Measurements from ENCODE around the gene TBXA2R.
"Not testable (repeated sequence)": the region's sequence is repeated elsewhere in the genome, so short reads cannot be mapped to it uniquely, and the experiment has no call there.

Gene TBXA2R

DNA sequence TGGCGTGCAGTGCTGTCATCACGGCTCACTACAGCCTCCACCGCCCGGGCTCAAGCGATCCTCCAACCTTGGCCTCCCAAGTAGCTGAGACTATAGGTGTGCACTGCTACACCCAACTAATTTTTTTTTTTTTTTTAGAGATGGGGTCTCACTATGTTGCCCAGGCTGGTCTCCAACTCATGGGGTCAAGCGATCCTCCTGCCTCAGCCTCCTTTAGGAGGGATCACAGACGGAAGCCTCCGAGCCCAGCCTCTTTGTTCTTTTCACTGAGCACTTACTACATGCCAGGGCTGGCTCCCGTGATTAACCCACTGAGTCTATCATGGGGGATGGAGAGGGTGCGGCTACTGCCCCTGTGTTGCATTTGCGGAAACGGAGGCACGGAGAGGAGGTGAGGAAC is 32.8 kb upstream of the TBXA2R start:
- no peak for DNase-seq (ENCODE audit: low read depth)

DNA sequence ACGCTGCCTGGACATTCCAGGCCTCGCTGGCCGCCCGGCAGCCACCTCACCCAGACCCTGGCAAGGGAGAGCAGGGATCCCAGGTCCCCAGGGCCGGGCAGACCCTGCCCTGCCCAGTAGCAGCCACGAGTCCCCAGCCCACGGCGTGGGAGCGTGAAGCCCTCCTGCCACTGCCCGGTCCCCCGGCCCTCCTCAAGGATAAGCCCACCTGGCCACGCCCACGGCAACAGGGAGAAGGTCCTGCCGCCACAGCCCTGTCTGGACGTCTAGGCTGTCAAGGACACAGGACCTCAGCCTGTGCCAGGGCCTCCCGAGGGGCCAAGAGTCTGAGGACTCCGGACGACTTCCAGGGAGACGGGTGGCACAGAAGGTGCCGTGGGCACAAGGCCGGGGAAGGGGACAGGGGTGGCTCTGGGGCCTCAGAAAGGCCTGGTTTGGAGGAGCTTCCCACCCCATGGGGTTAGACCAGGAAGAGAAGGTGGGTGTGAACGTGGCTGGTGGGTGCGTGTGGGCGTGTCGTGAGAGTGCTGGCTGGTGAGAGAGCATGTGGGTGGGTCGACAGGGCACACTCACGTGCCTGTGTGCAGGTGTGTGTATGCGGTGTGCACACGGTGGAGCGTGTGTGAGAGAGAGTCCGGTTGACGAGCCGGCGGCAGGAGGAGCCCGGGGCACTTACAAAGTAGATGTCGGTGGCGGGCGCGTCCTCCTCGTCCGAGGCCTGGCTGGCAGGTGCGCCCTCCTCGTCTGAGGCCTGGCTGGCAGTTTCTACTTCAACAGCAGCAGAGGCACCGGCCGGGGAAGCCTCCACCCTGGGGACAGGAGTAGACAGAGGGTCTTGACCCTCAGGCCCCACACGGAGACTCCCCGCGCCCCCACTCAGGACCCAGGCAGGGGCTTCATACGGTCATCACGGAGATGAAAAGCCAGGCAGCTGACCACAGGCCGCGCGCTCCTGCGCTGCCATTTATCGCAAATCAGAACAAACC is 31.8 kb upstream of the TBXA2R start:
- DNase-seq (ENCODE audit: low read depth): no peak

DNA sequence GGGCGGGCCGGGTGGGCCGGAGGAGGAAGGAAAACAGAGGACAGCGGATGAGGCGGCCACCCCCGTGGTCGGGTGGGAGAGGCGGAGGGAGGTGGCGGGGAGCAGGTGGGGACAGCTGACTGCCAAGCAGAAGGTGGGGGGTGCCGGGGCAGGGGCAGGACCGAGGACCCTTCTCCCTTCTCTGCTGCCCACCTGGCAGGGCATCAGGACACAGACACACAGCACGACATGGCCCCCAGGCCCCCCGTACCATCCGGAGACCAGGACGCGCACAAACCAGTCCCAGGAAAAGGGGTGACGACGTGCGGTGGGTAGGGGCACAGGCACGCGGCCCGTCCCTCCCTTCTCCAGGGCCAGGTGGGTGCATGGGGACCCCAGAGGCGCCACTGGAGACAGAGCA is 30.9 kb upstream of the TBXA2R start:
- no peak for DNase-seq (ENCODE audit: low read depth)

DNA sequence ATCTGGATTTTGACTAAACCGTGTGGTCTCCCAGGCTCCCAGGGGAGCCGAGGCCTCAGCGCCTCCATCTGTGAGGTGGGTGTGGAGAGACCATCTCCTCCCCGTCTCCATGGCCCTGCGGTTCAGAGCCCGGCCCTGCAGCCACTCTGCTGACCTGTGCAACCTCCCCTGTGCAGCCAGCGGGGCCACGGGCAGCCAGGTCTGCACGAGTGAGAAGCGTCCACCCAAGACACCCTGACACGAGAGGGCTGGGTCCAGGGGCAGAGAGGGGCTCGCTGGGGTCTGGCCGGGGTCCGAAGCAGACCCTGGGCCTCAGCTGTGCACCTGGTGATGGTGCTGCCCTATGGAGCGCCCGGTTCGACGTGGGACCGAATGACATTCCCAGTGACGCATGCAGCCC is 30.3 kb upstream of the TBXA2R start:
- DNase-seq (ENCODE audit: low read depth): no peak

DNA sequence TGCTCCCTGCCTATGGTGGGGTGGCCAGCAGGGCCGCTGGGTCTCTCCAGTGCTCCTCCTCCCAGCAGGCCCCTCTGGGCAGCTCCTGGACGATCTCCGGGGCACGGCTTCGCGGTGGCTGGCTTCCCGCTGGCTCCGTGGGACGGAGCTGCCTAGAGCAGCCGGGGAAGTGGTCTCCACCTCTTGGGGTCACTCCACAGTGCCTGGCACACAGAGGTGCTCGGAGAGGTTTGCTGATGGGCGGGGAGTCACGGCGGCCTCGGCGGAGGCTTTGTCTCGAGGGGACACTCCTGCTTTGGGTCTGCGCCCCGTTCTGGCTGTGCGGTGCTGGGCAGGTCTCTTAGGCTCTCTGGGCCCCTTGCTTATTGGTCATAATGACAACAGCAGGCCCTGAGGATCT is 29.8 kb upstream of the TBXA2R start:
- no peak for DNase-seq (ENCODE audit: low read depth)

DNA sequence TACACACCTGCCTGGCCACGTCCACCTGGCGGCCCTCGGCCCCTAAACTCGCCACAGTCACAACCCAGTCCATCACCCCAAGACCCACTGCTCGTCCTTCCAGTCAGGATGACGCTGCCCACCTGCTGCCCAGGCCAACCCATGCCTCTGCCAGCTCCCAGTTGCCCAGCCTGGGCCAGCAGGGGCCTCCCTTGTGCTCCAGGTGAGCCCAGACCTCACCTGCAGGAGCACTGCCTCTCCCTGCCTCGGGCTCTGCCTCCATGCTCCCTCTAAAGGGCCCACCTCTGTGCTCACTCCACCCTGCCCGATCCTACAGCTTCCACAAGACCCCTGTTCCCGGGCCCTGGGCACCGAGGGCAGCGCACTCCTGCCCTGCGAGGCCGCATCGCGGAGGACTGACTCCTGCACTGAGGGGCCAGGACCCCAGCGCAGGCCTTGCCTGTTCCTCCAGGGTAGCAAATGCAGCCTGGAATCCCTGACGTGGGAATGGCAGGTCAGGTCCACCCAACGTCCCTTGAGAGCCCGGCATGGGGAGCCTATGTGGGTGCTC is 27.9 kb upstream of the TBXA2R start:
- DNase-seq (ENCODE audit: low read depth): no peak

DNA sequence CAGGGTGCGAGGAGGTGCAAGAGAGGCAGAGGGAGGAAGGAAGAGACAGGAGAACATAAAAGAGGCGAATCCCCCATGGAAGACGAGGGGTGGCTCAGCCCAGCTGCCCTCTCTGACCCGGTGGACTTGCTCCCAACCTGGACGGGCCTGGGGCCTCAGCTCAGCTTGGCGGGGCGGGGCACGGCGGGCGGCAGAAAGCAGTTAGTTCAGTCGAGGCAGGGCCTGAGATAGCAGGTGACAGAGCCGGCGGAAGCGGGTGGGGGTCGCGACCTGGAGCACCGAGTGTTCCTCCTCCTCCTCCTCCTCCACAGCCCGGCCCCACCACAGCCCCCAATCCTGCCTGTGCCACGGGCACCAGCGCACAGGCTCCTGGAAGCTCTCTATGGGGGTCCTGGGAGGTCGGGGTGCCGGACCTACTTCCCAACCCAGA is 26.9 kb upstream of the TBXA2R start:
- DNase-seq (ENCODE audit: low read depth): no peak

DNA sequence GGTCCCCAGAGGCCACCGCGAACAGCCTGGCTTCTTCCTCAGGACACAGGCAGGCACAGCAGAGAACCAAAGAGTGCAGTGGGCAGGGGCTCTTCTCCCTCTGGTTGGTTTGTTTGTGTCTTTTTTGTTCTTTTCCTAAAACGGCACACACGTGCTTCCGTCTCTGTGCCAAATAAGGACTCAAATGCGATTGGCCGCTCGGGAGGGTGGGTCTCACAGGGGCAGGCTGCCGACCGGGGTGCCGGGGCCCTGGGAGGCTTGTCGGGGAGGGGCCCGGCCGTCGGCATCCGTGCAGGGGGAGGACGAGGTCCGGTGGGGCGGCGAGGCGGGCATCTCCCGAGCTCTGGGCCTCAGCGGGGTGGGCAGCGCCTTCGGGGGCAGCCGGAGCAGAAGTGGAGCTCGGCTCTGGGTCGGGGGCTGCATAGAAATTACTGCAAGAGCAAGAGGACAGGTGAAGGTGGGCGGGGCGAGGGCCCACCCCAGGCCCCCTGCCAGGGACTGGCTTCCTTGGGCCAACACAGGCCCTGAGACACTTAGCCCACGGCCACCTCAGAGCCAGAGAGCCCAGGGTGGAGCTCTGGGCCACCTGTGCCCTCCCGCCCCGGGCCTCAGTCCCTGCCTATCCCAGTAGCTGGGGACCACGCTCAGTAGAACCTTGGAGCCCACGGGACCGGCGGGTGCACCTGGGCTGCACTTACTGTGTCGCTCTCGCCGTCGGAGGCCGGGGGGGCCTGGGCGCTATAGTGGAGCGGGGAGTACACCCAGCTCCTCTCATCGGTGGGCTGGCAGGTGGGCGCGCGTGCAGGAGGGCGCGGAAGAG is 26.3 kb upstream of the TBXA2R start:
- no peak for DNase-seq (ENCODE audit: low read depth)

DNA sequence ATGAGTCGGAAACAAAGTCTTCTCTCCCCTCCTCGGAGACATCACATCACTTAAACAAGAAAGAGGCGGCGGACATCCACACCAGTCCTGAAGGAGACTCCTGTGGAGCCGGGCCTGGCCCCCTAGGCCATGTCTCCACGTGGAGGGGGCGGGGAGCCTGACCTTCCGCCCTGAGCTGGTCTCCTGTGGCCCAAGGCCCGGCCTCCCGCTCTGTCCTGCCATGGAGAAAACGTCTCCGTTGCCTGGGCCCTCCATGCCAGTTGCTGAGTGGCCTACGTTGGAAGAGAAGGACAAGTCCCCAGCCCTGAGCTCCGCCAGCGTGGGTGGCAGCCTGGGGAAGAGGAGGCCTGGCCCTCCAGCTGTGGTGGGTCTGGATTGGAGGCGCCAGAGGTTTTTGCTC is 25.4 kb upstream of the TBXA2R start:
- no peak for DNase-seq (ENCODE audit: low read depth)

DNA sequence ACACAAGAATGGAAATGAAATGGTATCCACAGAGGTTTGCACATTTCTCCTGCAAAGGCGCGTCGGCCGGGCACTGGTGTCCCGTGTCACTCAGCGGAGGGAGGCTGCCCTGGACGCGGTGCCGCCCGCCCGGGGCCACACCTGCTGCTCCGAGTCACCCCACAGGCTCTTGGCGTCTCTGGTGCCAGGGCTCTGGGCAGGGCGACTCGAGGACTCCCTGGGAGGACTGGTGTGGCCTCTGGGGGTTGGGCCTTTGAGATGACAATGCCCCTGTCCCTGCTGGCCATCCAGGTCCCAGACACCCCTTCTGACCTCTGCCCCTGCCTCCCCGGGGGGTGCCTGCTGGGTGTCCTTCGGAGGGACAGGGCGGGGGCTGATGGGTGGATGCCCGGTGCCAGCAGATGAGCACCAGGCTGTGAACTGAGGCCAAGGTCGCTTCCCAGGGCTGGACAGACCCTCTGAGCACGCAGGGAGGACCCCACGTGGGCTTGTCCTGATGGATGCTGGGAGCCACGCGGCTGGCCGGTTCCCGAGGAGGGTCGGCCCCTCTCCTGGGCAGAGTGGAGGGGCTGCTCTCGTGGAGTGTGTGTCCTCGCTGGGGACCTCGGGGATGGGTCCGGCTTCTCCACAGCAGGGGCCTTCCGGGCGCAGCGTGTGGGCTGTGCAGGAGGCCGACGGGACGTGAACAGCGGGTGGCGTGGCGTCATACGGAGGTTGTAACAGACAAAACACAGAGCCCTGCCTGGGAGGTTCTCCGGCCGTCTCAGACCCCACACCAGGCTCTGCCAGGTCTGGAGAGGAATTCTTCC is 24.6 kb upstream of the TBXA2R start:
- DNase-seq (ENCODE audit: low read depth): no peak

DNA sequence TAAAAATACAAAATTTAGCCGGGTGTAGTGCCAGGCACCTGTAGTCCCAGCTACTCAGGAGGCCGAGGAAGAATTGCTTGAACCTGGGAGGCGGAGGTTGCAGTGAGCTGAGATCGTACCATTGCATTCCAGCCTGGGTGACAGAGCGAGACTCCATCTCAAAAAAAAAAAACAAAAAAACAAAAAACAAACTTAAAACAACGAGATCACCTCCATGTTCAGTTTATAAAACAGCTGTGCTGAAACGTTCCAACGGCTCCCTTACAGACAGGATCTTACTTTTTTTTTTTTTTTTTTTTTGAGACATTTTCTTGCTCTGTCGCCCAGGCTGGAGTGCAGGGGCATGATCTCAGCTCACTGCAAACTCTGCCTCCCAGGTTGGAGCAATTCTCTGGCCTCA is 22.1 kb upstream of the TBXA2R start:
- not testable (repeated sequence) for DNase-seq (ENCODE audit: low read depth)

DNA sequence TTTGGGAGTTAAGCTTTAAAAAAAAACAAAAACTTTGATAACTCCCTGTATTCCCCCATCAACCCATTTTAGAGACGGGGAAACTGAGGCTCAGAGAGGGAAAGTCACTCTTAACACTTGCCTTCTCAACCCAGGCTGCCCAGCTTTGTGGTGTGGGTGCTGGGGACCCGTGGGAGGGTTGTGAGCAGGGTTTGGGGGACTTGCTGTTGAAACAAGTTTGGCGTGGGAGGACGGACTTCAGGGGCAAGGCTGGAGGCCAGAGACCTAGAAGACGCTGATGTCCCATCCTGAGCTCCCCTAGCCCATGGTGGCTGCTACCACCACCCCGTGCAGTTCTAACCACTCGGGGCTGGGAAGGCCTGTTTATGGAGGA is 20.7 kb upstream of the TBXA2R start:
- no peak for DNase-seq (ENCODE audit: low read depth)

DNA sequence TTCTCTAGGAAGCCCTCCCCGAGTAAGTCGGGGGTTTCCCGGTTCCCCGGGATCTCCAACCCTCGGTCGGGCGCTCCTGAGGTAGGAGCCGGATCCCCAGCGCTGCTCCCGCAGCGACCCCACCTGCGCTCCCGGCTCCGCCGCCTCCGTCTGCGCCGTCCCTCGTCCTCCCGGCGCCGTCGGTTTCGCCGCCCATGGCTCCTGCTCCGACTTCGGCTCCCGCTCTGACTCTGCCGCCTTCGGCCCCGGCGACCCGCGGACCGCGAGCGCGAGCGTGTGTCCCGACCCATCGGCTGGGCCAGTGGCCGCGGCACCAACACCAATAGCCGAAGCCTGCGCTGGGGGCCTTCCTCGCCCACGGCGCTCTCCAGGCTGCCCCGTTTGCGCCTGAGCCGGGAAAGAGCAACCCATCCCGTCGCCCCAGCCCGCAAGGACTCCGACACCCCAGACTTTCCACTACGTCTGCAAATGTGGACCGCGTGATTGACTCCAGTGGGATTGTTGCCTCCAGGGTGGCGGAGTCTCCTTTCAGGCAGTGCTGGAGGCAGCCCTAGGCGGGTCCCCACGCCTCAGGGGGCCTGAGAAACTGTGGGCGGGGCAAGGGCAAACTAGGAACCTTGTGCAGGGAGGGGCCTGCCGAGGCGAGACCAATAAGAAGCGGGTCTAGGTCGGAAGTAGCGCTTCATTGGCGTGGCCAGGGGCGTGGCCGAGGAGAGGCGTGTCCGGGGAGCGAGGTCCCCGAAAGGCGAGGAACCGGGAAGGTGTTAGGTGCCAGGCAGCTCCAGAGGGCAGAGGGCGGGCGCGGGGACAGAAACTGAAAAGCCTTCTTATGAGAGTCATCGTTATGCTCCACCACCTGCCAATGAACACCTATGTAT is 20.0 kb upstream of the TBXA2R start, which contains the start of gene CACTIN:
Gene CACTIN (minus strand): TSS at position 318 of the 878 bp plus-strand sequence. CDS start 28 bp downstream, at position 290.
- DNase-seq (ENCODE audit: low read depth): peak; percentile 95

DNA sequence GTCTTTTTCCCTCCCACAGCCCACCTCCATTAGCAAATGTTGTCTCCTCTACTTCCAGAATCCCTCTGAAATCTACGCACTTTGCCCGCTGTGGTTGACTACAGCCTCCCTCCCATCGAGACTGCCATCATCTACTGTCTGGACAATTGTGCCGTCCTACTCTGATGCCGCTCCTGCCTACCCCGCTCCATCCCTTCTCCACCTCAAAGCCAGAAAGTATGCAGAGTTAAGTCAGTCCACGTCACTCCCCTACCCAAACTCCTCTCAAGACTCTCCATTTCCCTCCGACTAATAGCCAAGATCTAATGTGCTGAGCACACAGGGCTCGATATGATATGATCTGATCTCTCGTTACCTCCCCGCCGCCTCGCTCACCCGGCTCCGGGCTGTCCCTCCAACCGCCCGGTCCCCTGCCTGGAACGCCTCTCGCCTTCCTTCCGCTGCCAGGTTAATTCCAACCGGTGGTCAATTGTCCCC is 19.4 kb upstream of the TBXA2R start:
- DNase-seq (ENCODE audit: low read depth): no peak

DNA sequence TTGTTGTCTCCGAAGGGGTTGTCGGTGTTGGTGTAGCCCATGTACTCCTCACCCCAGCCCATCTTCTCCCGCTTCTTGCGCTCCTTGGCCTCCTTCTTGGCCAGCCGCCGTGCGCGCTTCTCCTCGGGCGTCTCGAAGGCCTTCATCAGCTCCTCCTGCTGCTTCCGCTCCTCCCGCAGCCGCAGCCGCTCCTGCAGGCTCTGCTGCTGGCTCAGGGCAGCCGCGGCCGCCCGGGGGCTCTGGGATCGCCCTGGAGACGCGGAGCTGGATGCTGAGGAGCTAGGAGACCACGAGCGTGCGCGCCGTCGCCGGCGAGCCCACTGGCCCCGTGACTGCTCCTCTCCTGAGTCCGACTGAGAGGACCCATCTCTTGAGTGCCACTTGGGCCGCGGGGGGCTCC is 17.0 kb upstream of the TBXA2R start:
- no peak for DNase-seq (ENCODE audit: low read depth)

DNA sequence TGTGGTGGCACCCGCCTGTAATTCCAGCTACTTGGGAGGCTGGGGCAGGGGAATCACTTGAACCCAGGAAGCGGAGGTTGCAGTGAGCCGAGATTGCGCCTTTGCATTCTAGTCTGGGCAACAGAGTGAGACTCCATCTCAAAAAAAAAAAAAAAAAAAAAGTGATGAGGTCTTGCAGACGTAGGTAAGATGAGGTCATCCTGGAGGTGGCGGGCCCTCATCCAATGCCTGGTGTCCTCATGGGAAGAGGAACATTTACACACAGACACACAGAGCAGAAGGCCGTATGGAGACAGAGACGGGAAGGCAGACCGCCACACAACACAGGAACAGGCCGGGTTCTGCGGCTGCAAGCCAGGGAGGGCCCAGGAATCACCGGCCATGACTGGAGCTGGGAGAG is 15.5 kb upstream of the TBXA2R start:
- no peak for DNase-seq (ENCODE audit: low read depth)

DNA sequence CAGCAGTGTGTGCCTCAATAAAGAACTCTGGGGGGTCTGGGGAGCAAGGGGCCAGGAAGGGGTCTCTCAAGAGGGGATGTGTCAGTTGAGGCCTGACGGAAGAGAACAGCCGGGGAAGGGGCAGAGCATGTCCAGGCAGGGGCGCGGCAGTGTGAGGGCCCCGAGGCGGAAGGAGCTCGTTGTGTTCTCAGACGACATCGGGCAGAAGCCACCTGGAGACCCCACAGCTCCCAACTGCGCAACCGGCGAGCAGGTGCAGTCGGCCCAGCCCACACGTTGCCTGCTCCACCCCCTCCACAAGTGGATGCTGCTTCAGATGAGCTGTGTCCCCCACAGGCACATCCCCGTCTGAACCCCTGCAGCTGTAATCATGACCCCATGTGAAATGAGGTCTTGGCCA is 15.0 kb upstream of the TBXA2R start:
- no peak for DNase-seq (ENCODE audit: low read depth)

DNA sequence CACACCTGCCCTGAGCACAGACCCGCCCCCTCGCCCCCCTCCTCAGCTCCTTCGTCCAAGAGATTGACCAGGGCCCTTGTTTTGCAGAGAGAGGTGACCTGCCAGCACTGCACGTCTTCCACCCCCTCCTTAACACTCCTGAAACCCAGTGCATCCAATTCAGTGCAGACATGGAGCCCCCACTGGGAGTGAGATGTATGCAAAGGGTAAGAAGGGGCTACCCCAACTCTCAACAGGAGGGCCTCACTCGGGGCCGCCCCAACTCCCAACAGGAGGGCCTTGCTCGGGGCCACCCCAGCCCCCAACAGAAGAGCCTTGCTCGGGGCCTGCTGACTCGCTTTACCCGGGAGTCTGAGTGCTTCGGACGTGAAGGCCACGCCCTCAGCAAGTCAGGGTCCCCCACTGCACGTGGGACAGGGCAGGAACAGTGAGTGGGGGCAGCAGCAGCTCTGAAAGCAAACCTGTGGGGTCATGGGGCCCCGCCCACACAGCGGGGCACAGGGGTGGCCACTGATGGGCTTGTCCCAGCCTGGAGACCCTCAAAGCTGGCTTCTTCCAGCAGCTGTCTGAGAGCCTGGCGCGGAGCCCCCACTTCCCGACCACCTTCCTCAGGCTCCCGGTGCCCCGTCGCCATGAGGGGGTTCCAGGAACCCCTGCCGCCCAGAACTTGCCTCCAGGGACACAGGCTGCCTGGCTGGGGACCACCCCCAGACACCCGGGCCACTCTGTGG is 14.3 kb upstream of the TBXA2R start:
- DNase-seq (ENCODE audit: low read depth): no peak

DNA sequence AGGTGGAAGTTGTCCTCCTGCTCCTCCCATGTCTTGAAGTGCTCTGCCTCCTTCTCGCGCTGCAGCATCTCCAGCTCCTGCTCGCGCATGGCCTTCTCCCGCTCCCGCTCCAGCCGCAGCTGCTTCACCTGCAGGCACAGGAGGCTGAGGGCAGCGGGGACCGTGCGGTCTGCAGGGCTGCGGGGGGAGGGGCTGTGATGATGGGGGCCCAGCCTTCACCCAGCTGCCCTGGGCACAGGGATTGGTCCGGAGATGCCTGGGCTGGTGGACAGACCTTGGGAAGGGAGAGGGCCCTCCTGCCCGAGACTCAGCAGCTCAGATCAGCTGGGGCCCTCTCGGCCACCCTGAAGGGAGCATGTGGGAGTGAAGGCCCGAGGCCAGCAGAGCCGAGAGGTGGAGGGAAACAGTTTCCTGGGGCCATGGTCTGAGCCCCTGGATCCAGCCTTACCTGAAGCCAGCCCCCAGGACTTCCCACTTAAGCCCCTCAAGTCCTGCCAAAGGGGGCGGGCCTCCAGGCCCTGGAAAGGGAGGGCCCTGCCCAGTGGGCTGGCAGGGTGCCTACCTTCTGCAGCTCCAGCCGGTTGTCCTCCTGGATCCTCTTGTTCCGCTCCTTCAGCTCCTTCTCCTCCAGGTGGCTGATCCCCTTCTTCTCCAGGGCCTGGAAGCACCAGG is 13.6 kb upstream of the TBXA2R start:
- no peak for DNase-seq (ENCODE audit: low read depth)
